Measurements from ENCODE around the gene LRRC47.
A peak's percentile ranks its signal among the peaks of the same experiment; 100 is the strongest.

LRRC47 gene

GRCh38 chr1:3778590-3779264 lies 17.6 kb downstream of the LRRC47 start:
- Histone ChIP-seq H3K4me3 (ENCODE audit: low read length) (no peak overlapping the region), H3K9ac (ENCODE audit: low read length) (no peak overlapping the region), H3K36me3 (ENCODE audit: control insufficient read depth, insufficient read depth, low read length) (peaks cover 31% of the 10 kb centered on the region), H3K4me1 (ENCODE audit: control insufficient read depth, insufficient read depth, low read length) (no peaks in the 10 kb centered on the region), H3K27me3 (ENCODE audit: control insufficient read depth, insufficient read depth, low read length) (no peaks in the 10 kb centered on the region), H3K27ac (ENCODE audit: low read depth, low read length) (no peak overlapping the region)

- H3K4me3 ChIP-seq (ENCODE audit: low read length), result no peak overlapping the region
- no peaks in the 10 kb centered on the region for H3K27me3 ChIP-seq (ENCODE audit: control insufficient read depth, insufficient read depth, low read length)
- no peak overlapping the region for H3K27ac ChIP-seq (ENCODE audit: low read depth, low read length)
- no peak overlapping the region for H3K9ac ChIP-seq (ENCODE audit: low read length)
- no peaks in the 10 kb centered on the region for H3K4me1 ChIP-seq (ENCODE audit: control insufficient read depth, insufficient read depth, low read length)
- H3K36me3 ChIP-seq (ENCODE audit: control insufficient read depth, insufficient read depth, low read length), result peaks cover 28% of the 10 kb centered on the region
These were observed 18.4 kb downstream of the LRRC47 start for GRCh38 chr1:3777647-3778589.

GRCh38 chr1:3777078-3777547 lies 19.2 kb downstream of the LRRC47 start:
- Histone ChIP-seq H3K9ac (ENCODE audit: low read length) (no peak overlapping the region), H3K36me3 (ENCODE audit: control insufficient read depth, insufficient read depth, low read length) (peaks cover 22% of the 10 kb centered on the region), H3K27ac (ENCODE audit: low read depth, low read length) (no peak overlapping the region)

GRCh38 chr1:3776231-3776961 lies 19.9 kb downstream of the LRRC47 start:
- Histone ChIP-seq H3K9ac (ENCODE audit: low read length) (no peak overlapping the region), H3K36me3 (ENCODE audit: control insufficient read depth, insufficient read depth, low read length) (peaks cover 18% of the 10 kb centered on the region), H3K4me3 (ENCODE audit: low read length) (no peak overlapping the region), H3K4me1 (ENCODE audit: control insufficient read depth, insufficient read depth, low read length) (peaks cover 4% of the 10 kb centered on the region), H3K27ac (ENCODE audit: low read depth, low read length) (no peak overlapping the region), H3K27me3 (ENCODE audit: control insufficient read depth, insufficient read depth, low read length) (no peaks in the 10 kb centered on the region)

More at GRCh38 chr1:3777078-3777547, 19.2 kb downstream of the LRRC47 start:
- Histone ChIP-seq H3K4me3 (ENCODE audit: low read length) (no peak overlapping the region), H3K4me1 (ENCODE audit: control insufficient read depth, insufficient read depth, low read length) (no peaks in the 10 kb centered on the region), H3K27me3 (ENCODE audit: control insufficient read depth, insufficient read depth, low read length) (no peaks in the 10 kb centered on the region)

GRCh38 chr1:3775490-3776230 lies 20.6 kb downstream of the LRRC47 start:
- H3K36me3 ChIP-seq (ENCODE audit: control insufficient read depth, insufficient read depth, low read length), result peaks cover 12% of the 10 kb centered on the region
- no peak overlapping the region for H3K4me3 ChIP-seq (ENCODE audit: low read length)
- no peaks in the 10 kb centered on the region for H3K27me3 ChIP-seq (ENCODE audit: control insufficient read depth, insufficient read depth, low read length)
- peaks cover 5% of the 10 kb centered on the region for H3K4me1 ChIP-seq (ENCODE audit: control insufficient read depth, insufficient read depth, low read length)
- H3K9ac ChIP-seq (ENCODE audit: low read length), result no peak overlapping the region
- H3K27ac ChIP-seq (ENCODE audit: low read depth, low read length), result no peak overlapping the region

GRCh38 chr1:3774946-3775489 lies 21.3 kb downstream of the LRRC47 start:
- Histone ChIP-seq H3K27me3 (ENCODE audit: control insufficient read depth, insufficient read depth, low read length) (peaks cover 3% of the 10 kb centered on the region), H3K4me1 (ENCODE audit: control insufficient read depth, insufficient read depth, low read length) (peaks cover 5% of the 10 kb centered on the region), H3K36me3 (ENCODE audit: control insufficient read depth, insufficient read depth, low read length) (peaks cover 9% of the 10 kb centered on the region), H3K4me3 (ENCODE audit: low read length) (no peak overlapping the region), H3K9ac (ENCODE audit: low read length) (no peak overlapping the region), H3K27ac (ENCODE audit: low read depth, low read length) (no peak overlapping the region)

- H3K36me3 ChIP-seq (ENCODE audit: control insufficient read depth, insufficient read depth, low read length), result peaks cover 3% of the 10 kb centered on the region
- peaks cover 3% of the 10 kb centered on the region for H3K27me3 ChIP-seq (ENCODE audit: control insufficient read depth, insufficient read depth, low read length)
- H3K4me1 ChIP-seq (ENCODE audit: control insufficient read depth, insufficient read depth, low read length), result peaks cover 5% of the 10 kb centered on the region
- H3K4me3 ChIP-seq (ENCODE audit: low read length), result no peak overlapping the region
- no peak overlapping the region for H3K27ac ChIP-seq (ENCODE audit: low read depth, low read length)
- H3K9ac ChIP-seq (ENCODE audit: low read length), result no peak overlapping the region
These were observed 21.9 kb downstream of the LRRC47 start for GRCh38 chr1:3774276-3774945.

- Histone ChIP-seq H3K27me3 (ENCODE audit: control insufficient read depth, insufficient read depth, low read length) (peaks cover 3% of the 10 kb centered on the region), H3K27ac (ENCODE audit: low read depth, low read length) (no peak overlapping the region), H3K9ac (ENCODE audit: low read length) (no peak overlapping the region), H3K4me3 (ENCODE audit: low read length) (peak overlapping the region; percentile 66), H3K36me3 (ENCODE audit: control insufficient read depth, insufficient read depth, low read length) (no peaks in the 10 kb centered on the region), H3K4me1 (ENCODE audit: control insufficient read depth, insufficient read depth, low read length) (peaks cover 5% of the 10 kb centered on the region)
These were observed 22.6 kb downstream of the LRRC47 start for GRCh38 chr1:3773572-3774275.

- peak within 1 kb of the TSS; percentile 69 for H3K27ac ChIP-seq (ENCODE audit: low read depth, low read length)
- H3K4me1 ChIP-seq (ENCODE audit: control insufficient read depth, insufficient read depth, low read length), result peaks cover 5% of the 10 kb centered on the region
- H3K27me3 ChIP-seq (ENCODE audit: control insufficient read depth, insufficient read depth, low read length), result peaks cover 3% of the 10 kb centered on the region
- H3K4me3 ChIP-seq (ENCODE audit: low read length), result peak within 1 kb of the TSS; percentile 74
- H3K36me3 ChIP-seq (ENCODE audit: control insufficient read depth, insufficient read depth, low read length), result no peaks in the 10 kb centered on the region
- no peak within 1 kb of the TSS for H3K9ac ChIP-seq (ENCODE audit: low read length)
These were observed 23.4 kb downstream of the LRRC47 start, which contains the start of gene SMIM1 for GRCh38 chr1:3772715-3773571. SMIM1 (plus strand) TSS chr1:3772749; CDS start chr1:3775374, 2,625 bp downstream.

- Histone ChIP-seq H3K27me3 (ENCODE audit: control insufficient read depth, insufficient read depth, low read length) (peaks cover 3% of the 10 kb centered on the region), H3K4me3 (ENCODE audit: low read length) (peak overlapping the region; percentile 74), H3K27ac (ENCODE audit: low read depth, low read length) (peak overlapping the region; percentile 69), H3K9ac (ENCODE audit: low read length) (no peak overlapping the region), H3K36me3 (ENCODE audit: control insufficient read depth, insufficient read depth, low read length) (no peaks in the 10 kb centered on the region), H3K4me1 (ENCODE audit: control insufficient read depth, insufficient read depth, low read length) (peaks cover 5% of the 10 kb centered on the region)
These were observed 24.1 kb downstream of the LRRC47 start for GRCh38 chr1:3772027-3772714.

Data from rectal smooth muscle tissue (tissue), 1 donor.